CD14-positive monocyte (primary cell): ENCODE measurements around the gene ZC2HC1C. TPM values are rescaled to one million over a fixed set of nuclear protein-coding genes. Genes with fewer than 3 reads are reported as not detected.
"Not testable (repeated sequence)": the region's sequence is repeated elsewhere in the genome, so short reads cannot be mapped to it uniquely, and the experiment has no call there.

Experiments used
- DNase-seq, 3 donors: peaks; one replicate each; pipeline ENCODE4 v3.0.0-alpha.2; 2011 to 2022
- H2AFZ ChIP-seq: 2 replicates; pipeline ENCODE4 v1.6.0; 2012; ENCODE audit warnings: mild to moderate bottlenecking, low read depth, low read length, inconsistent platforms; ENCODE audit not compliant: insufficient read depth, poor library complexity, severe bottlenecking
- H3K27ac ChIP-seq, 2 donors: 1 replicate in 1 of 2; 2 replicates in 1 of 2; pipeline ENCODE4 v1.5.1; 2012 to 2013; ENCODE audit warnings: low read length in 2 of 2, control low read depth in 1 of 2, inconsistent platforms in 1 of 2, low read depth in 1 of 2, mild to moderate bottlenecking in 1 of 2
- H3K27me3 ChIP-seq, 2 donors: one replicate each; pipeline versions ENCODE4 v1.6.0 to v1.6.1; 2011 to 2013; ENCODE audit warnings: low read length in 2 of 2; ENCODE audit not compliant: control insufficient read depth in 2 of 2, insufficient read depth in 2 of 2
- H3K36me3 ChIP-seq, 2 donors: replicated peaks in 1 of 2; 1 replicate in 1 of 2; 2 replicates in 1 of 2; pipeline versions ENCODE4 v1.5.1 to v1.6.1; 2012 to 2013; ENCODE audit warnings: low read length in 2 of 2, control low read depth in 1 of 2, inconsistent platforms in 1 of 2, mild to moderate bottlenecking in 1 of 2; ENCODE audit not compliant: insufficient read depth in 2 of 2, control insufficient read depth in 1 of 2
- H3K4me1 ChIP-seq, 2 donors: 1 replicate in 1 of 2; 2 replicates in 1 of 2; pipeline versions ENCODE4 v1.5.1 to v1.6.1; 2012 to 2013; ENCODE audit warnings: low read length in 2 of 2, control low read depth in 1 of 2, inconsistent platforms in 1 of 2, mild to moderate bottlenecking in 1 of 2, moderate library complexity in 1 of 2; ENCODE audit not compliant: insufficient read depth in 2 of 2, control insufficient read depth in 1 of 2
- H3K4me2 ChIP-seq: replicated peaks from 2 replicates; pipeline ENCODE3; 2012; ENCODE audit warnings: low read length, moderate library complexity, mild to moderate bottlenecking; ENCODE audit not compliant: poor library complexity, severe bottlenecking; ENCODE audit errors: extremely low read depth
- H3K4me3 ChIP-seq, 3 experiments: fragments of 200-600 bp in 1 of 3; sonication (generic) in 1 of 3; replicated peaks in 1 of 3; 1 replicate in 2 of 3; 2 replicates in 1 of 3; pipeline ENCODE4 v1.5.1; 2011 to 2013; ENCODE audit warnings: low read length in 3 of 3, mild to moderate bottlenecking in 3 of 3, control low read depth in 2 of 3, low read depth in 2 of 3, inconsistent platforms in 1 of 3, moderate library complexity in 1 of 3
- H3K79me2 ChIP-seq: 2 replicates; pipeline ENCODE4 v1.6.0; 2012; ENCODE audit warnings: mild to moderate bottlenecking, control low read depth, inconsistent platforms, low read length, moderate library complexity; ENCODE audit not compliant: insufficient read depth
- H3K9ac ChIP-seq: 2 replicates; pipeline ENCODE4 v1.6.0; 2017; ENCODE audit warnings: low read length, mild to moderate bottlenecking; ENCODE audit not compliant: insufficient read depth, poor library complexity, severe bottlenecking
- H3K9me3 ChIP-seq, 2 donors: replicated peaks in 1 of 2; 1 replicate in 1 of 2; 2 replicates in 1 of 2; pipeline versions ENCODE4 v1.5.1 to v1.6.1; 2012 to 2013; ENCODE audit warnings: low read length in 2 of 2, control low read depth in 1 of 2; ENCODE audit not compliant: control insufficient read depth in 1 of 2, insufficient read depth in 1 of 2
- H4K20me1 ChIP-seq: 2 replicates; pipeline ENCODE4 v1.6.0; 2012; ENCODE audit warnings: mild to moderate bottlenecking, low read length, control low read depth, moderate library complexity; ENCODE audit not compliant: insufficient read depth
- H3K27ac Mint-ChIP-seq, 7 donors: one replicate each; pipeline ENCODE4 v1.8.0; 2020; ENCODE audit warnings: mild to moderate bottlenecking in 7 of 7, mixed read lengths in 7 of 7, moderate library complexity in 6 of 7, inconsistent platforms in 2 of 7
- H3K27me3 Mint-ChIP-seq, 3 donors: one replicate each; pipeline ENCODE4 v1.8.0; 2021 to 2022; ENCODE audit warnings: low read depth in 3 of 3, mild to moderate bottlenecking in 3 of 3, mixed read lengths in 3 of 3, moderate library complexity in 3 of 3, inconsistent platforms in 1 of 3
- H3K36me3 Mint-ChIP-seq, 2 donors: one replicate each; pipeline ENCODE4 v1.8.0; 2020; ENCODE audit warnings: mixed read lengths in 2 of 2, inconsistent platforms in 1 of 2, mild to moderate bottlenecking in 1 of 2
- H3K4me1 Mint-ChIP-seq: one replicate; pipeline ENCODE4 v1.8.0; 2020; ENCODE audit warnings: mild to moderate bottlenecking, mixed read lengths
- H3K4me3 Mint-ChIP-seq, 2 donors: one replicate each; pipeline ENCODE4 v1.8.0; 2020; ENCODE audit warnings: mild to moderate bottlenecking in 2 of 2, mixed read lengths in 2 of 2, moderate library complexity in 1 of 2
- H3K9me3 Mint-ChIP-seq, 7 donors: one replicate each; pipeline ENCODE4 v1.8.0; 2020 to 2022; ENCODE audit warnings: mixed read lengths in 7 of 7, mild to moderate bottlenecking in 6 of 7, moderate library complexity in 6 of 7, inconsistent platforms in 2 of 7
- WGBS: methylation state at CpG from one replicate; pipeline ENCODE4 v1.1.5; 2013; ENCODE audit warnings: missing lambda C conversion rate; ENCODE audit not compliant: insufficient coverage; 5-methylcytosine and 5-hydroxymethylcytosine counted together
- intact Hi-C, 2 donors: fragments of 100-400 bp; cut with micrococcal nuclease; formaldehyde crosslinking; loops; one replicate each; pipeline versions ENCODE4 v1.15.0 to v1.15.1; 2023
- polyA plus RNA-seq, 3 donors: library from polyadenylated mRNA; depleted of rRNA in 1 of 3; unstranded in 2 of 3; stranded (reverse) in 1 of 3; fragments of 300-500 nt in 2 of 3; fragments of >200 nt in 1 of 3; fragmentation: Illumina TruSeq in 2 of 3; gene quantifications; 1 replicate in 2 of 3; 2 replicates in 1 of 3; pipeline ENCODE4 v1.2.3, GENCODE V29; 2012 to 2021
- TF ChIP-seq, protein P1 (sequence below): fragments of 200-600 bp; IDR thresholded peaks from one replicate; pipeline ENCODE4 v1.8.0; 2022; ENCODE audit warnings: antibody characterized with exemption, mild to moderate bottlenecking

ZC2HC1C gene
- polyA plus RNA-seq, 3 donors, result 0.08 TPM; not detected in 2

DNA sequence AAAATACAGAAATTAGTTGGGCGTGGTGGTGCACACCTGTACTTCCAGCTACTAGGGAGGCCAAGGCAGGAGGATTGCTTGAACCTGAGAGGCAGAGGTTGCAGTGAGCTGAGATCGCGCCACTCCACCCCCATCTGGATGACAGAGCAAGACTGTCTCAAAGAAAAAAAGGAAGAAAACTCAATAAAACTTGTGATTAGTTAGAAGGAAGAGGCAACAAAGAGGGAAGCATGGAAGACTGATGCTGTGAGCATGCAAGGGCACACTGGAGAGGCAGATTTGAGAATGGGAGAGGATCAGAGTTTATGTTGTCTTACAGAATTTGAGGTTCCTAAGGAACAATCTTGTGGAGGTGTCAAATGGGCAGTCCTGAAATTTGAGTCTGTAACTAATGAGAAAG lies 2.8 kb upstream of the ZC2HC1C start:
- no peak overlapping the region for H3K9ac ChIP-seq
- WGBS, result no CpG with 5 or more reads among the region's 3 CpGs
- DNase-seq, result no peak
- peaks cover 0 to 3% (median 2%) of the 10 kb centered on the region in 3 donors for H3K27me3 Mint-ChIP-seq
- H3K79me2 ChIP-seq, result peaks cover 15% of the 10 kb centered on the region
- H3K4me3 Mint-ChIP-seq, result no peak overlapping the region
- no peaks in the 10 kb centered on the region for H3K36me3 ChIP-seq
- H3K4me2 ChIP-seq, result no peak overlapping the region
- H3K4me1 Mint-ChIP-seq, result peaks cover 19% of the 10 kb centered on the region
- no peaks in the 10 kb centered on the region for H4K20me1 ChIP-seq
- H3K27ac Mint-ChIP-seq, result no peak overlapping the region
- TF ChIP-seq, protein P1, sequence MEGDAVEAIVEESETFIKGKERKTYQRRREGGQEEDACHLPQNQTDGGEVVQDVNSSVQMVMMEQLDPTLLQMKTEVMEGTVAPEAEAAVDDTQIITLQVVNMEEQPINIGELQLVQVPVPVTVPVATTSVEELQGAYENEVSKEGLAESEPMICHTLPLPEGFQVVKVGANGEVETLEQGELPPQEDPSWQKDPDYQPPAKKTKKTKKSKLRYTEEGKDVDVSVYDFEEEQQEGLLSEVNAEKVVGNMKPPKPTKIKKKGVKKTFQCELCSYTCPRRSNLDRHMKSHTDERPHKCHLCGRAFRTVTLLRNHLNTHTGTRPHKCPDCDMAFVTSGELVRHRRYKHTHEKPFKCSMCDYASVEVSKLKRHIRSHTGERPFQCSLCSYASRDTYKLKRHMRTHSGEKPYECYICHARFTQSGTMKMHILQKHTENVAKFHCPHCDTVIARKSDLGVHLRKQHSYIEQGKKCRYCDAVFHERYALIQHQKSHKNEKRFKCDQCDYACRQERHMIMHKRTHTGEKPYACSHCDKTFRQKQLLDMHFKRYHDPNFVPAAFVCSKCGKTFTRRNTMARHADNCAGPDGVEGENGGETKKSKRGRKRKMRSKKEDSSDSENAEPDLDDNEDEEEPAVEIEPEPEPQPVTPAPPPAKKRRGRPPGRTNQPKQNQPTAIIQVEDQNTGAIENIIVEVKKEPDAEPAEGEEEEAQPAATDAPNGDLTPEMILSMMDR, result no peak
- H3K36me3 Mint-ChIP-seq, result no peaks in the 10 kb centered on the region
- H3K27ac ChIP-seq, result no peak overlapping the region
- H3K4me3 ChIP-seq, result no peak overlapping the region
- no peak overlapping the region for H2AFZ ChIP-seq
- H3K9me3 ChIP-seq, result no peaks in the 10 kb centered on the region
- no peaks in the 10 kb centered on the region for H3K27me3 ChIP-seq
- no peaks in the 10 kb centered on the region for H3K9me3 Mint-ChIP-seq
- peaks cover 24 to 45% of the 10 kb centered on the region in 2 donors for H3K4me1 ChIP-seq
- intact Hi-C loops, result loop anchor here (10.0 kb wide), 2 partner anchors 62 to 122 kb away; partner anchors contain the start of gene EIF2B2 (in 1 of the 2)

GRCh38 chr14:75067212-75067611 lies 2.2 kb upstream of the ZC2HC1C start:
- Histone ChIP-seq H3K27ac (no peak overlapping the region), H3K4me1 (peaks cover 24 to 45% of the 10 kb centered on the region in 2 donors), H3K9me3 (no peaks in the 10 kb centered on the region), H4K20me1 (no peaks in the 10 kb centered on the region), H3K27me3 (no peaks in the 10 kb centered on the region), H3K9ac (no peak overlapping the region), H3K4me2 (no peak overlapping the region), H3K79me2 (peaks cover 15% of the 10 kb centered on the region), H3K36me3 (no peaks in the 10 kb centered on the region), H2AFZ (no peak overlapping the region), H3K4me3 (no peak overlapping the region)
- Mint-ChIP-seq H3K27me3 (peaks cover 0 to 3% (median 2%) of the 10 kb centered on the region in 3 donors), H3K36me3 (no peaks in the 10 kb centered on the region), H3K9me3 (no peaks in the 10 kb centered on the region), H3K27ac (no peak overlapping the region), H3K4me3 (no peak overlapping the region), H3K4me1 (peaks cover 19% of the 10 kb centered on the region)
- TF ChIP-seq, protein P1, result no peak
- intact Hi-C loops, result loop anchor here (10.0 kb wide), 2 partner anchors 62 to 122 kb away; partner anchors contain the start of gene EIF2B2 (in 1 of the 2)
- 100% methylated on average over 1 of the region's 1 CpG for WGBS
- no peak for DNase-seq

GRCh38 chr14:75067765-75068164 lies 1.7 kb upstream of the ZC2HC1C start:
- not testable (repeated sequence) for H3K4me3 ChIP-seq, H3K27me3 ChIP-seq, H3K4me3 Mint-ChIP-seq, H3K4me2 ChIP-seq, DNase-seq, H4K20me1 ChIP-seq, H3K27ac ChIP-seq, H2AFZ ChIP-seq, H3K9ac ChIP-seq, H3K9me3 Mint-ChIP-seq, H3K36me3 Mint-ChIP-seq, H3K27ac Mint-ChIP-seq, H3K9me3 ChIP-seq, H3K36me3 ChIP-seq, H3K27me3 Mint-ChIP-seq
- intact Hi-C loops, result loop anchor here (10.0 kb wide), 2 partner anchors 63 to 123 kb away; partner anchors contain the start of gene EIF2B2 (in 1 of the 2)
- WGBS, result 100% methylated on average over 2 of the region's 4 CpGs
- H3K4me1 Mint-ChIP-seq, result peaks cover 19% of the 10 kb centered on the region
- Histone ChIP-seq H3K79me2 (peaks cover 10% of the 10 kb centered on the region), H3K4me1 (peaks cover 24 to 43% of the 10 kb centered on the region in 2 donors)
